NB4 (cell line): ENCODE measurements around the gene MKLN1.
"Not testable (repeated sequence)": the region's sequence is repeated elsewhere in the genome, so short reads cannot be mapped to it uniquely, and the experiment has no call there.

Source experiments
- DNase-seq: peaks from one replicate; pipeline ENCODE4 v3.0.0; 2010; ENCODE audit warnings: low read depth
- H3K4me3 ChIP-seq: one replicate; pipeline ENCODE4 v1.5.1; 2011; ENCODE audit warnings: mild to moderate bottlenecking, low read depth, low read length, moderate library complexity
- CTCF ChIP-seq: IDR thresholded peaks from one replicate; pipeline ENCODE4 v1.5.1; 2012; ENCODE audit warnings: low read depth, low read length
- MAX ChIP-seq: IDR thresholded peaks from 2 replicates; pipeline ENCODE4 v1.6.1; 2011; ENCODE audit warnings: low read depth, low read length
- MYC ChIP-seq: IDR thresholded peaks from 2 replicates; pipeline ENCODE4 v1.6.1; 2011; ENCODE audit warnings: low read depth, low read length
- POLR2A ChIP-seq: IDR thresholded peaks from 2 replicates; pipeline ENCODE4 v1.6.1; 2011; ENCODE audit warnings: mild to moderate bottlenecking; ENCODE audit not compliant: insufficient read length; ENCODE audit errors: extremely low read depth

MKLN1 gene

GRCh38 chr7:131504157-131504899 is 176.7 kb downstream of the MKLN1 start:
- TF ChIP-seq POLR2A (no peak), MAX (no peak), CTCF (no peak), MYC (no peak)
- no peak overlapping the region for H3K4me3 ChIP-seq
- no peak for DNase-seq

- not testable (repeated sequence) for DNase-seq, H3K4me3 ChIP-seq
Measured at GRCh38 chr7:131505037-131505620, 177.5 kb downstream of the MKLN1 start.

GRCh38 chr7:131505636-131506557 is 178.2 kb downstream of the MKLN1 start:
- TF ChIP-seq MAX (no peak), MYC (no peak), POLR2A (no peak)
- no peak overlapping the region for H3K4me3 ChIP-seq
- no peak for DNase-seq

GRCh38 chr7:131506597-131506996 is 178.9 kb downstream of the MKLN1 start:
- H3K4me3 ChIP-seq = no peak overlapping the region
- DNase-seq = no peak
- no peak for TF ChIP-seq POLR2A
- no peak for TF ChIP-seq CTCF
- no peak for TF ChIP-seq MYC
- TF ChIP-seq MAX = no peak

GRCh38 chr7:131507592-131508331 is 180.1 kb downstream of the MKLN1 start:
- DNase-seq = peak; percentile 76
- TF ChIP-seq CTCF = peak; percentile 98
- no peak for TF ChIP-seq MAX
- no peak overlapping the region for H3K4me3 ChIP-seq

- no peak for DNase-seq
- no peak for TF ChIP-seq MYC
- TF ChIP-seq MAX = no peak
- TF ChIP-seq CTCF = no peak
- TF ChIP-seq POLR2A = no peak
- no peak overlapping the region for H3K4me3 ChIP-seq
Measured at GRCh38 chr7:131508754-131509486, 181.2 kb downstream of the MKLN1 start.
